Muscle layer of colon (tissue), 2 donors: ENCODE measurements around the gene HOMER2.

ENCODE experiments used
- H3K27ac ChIP-seq: one replicate; pipeline ENCODE4 v1.7.0; 2013; ENCODE audit warnings: low read depth, mild to moderate bottlenecking, low read length, moderate library complexity
- H3K27me3 ChIP-seq, 2 donors: one replicate each; pipeline ENCODE4 v1.7.0; 2013; ENCODE audit warnings: low read length in 2 of 2, mild to moderate bottlenecking in 2 of 2; ENCODE audit not compliant: insufficient read depth in 2 of 2, control insufficient read depth in 1 of 2
- H3K36me3 ChIP-seq: one replicate; pipeline ENCODE4 v1.7.0; 2013; ENCODE audit warnings: mild to moderate bottlenecking, low read length; ENCODE audit not compliant: insufficient read depth
- H3K4me1 ChIP-seq: one replicate; pipeline ENCODE4 v1.7.0; 2013; ENCODE audit warnings: mild to moderate bottlenecking, low read length; ENCODE audit not compliant: insufficient read depth
- H3K4me3 ChIP-seq, 2 donors: one replicate each; pipeline ENCODE4 v1.7.0; 2013; ENCODE audit warnings: low read length in 2 of 2, low read depth in 1 of 2, mild to moderate bottlenecking in 1 of 2, moderate library complexity in 1 of 2
- H3K9ac ChIP-seq: one replicate; pipeline ENCODE4 v1.7.0; 2013; ENCODE audit warnings: low read length
- H3K9me3 ChIP-seq: one replicate; pipeline ENCODE4 v1.7.0; 2013; ENCODE audit warnings: mild to moderate bottlenecking, low read length
- donor health status: abdominal sarcoma.
- donor health status: Adenocarcinoma of cecum.

HOMER2 gene

DNA sequence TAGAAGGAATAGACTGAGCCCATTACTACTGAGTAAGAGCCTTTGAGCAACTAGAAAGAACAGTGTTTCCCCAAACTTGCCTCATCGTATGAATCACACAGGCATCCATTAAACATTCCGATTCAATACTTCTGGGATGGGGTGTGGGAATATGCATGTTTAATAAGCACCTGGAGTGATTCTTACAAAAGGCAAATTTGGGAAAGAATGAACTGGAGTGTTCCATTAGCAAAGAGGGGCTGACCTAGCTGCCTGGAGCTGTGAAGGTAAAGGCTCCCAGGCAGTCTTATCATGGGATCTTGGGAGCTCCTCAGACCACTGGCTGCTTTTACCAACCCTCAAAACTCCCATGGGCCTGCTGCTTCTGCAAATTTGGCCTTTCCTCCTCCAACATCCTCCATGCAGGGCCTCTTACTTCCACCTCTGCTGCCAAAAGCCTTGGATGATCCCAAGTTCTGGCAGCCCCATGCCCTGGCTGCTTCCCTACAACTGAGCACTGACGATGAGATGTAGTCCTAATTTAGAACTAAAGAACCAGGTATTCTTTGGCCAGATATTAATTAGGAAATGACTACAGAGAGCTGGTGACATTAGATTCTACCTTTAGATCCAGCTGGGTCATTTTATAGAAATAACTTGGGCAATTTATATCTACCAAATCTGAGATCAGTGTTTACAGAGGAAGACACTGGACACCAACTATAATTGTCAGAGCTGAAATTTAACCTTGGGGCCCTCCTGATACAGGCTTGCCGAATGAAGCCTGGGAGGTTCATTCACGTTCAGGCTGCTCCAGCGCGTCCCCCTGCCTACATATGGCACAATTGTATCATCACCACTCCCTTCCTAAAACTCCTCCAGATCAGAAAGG lies 11.2 kb upstream of the HOMER2 start:
- no peak overlapping the region for H3K9ac ChIP-seq
- no peak overlapping the region for H3K27ac ChIP-seq
- H3K9me3 ChIP-seq: no peaks in the 10 kb centered on the region
- no peaks in the 10 kb centered on the region for H3K36me3 ChIP-seq
- no peak overlapping the region for H3K4me3 ChIP-seq
- H3K27me3 ChIP-seq: no peaks in the 10 kb centered on the region
- no peaks in the 10 kb centered on the region for H3K4me1 ChIP-seq

DNA sequence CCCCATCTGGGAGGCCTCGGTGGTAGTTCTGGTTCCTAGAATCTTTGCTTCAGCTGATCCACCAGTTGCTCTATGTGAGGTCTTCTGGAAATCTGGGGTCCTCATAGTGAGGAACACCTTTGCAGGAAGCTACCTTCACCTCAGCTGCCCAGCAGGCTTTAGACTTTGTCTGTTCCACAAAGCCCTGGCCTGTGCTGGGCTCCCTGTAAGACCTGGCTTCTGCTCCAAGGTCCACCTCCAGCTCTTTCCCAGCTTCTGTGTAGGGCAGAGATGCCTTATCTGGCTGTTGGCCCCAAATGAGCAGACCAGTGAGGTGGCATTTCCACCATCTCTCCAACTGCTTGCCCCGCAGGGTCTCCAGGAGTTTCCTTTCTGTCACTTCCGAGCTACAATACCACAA lies 8.2 kb upstream of the HOMER2 start:
- Histone ChIP-seq H3K36me3 (no peaks in the 10 kb centered on the region), H3K4me1 (no peaks in the 10 kb centered on the region), H3K27ac (no peak overlapping the region), H3K9me3 (no peaks in the 10 kb centered on the region), H3K27me3 (no peaks in the 10 kb centered on the region), H3K4me3 (no peak overlapping the region), H3K9ac (no peak overlapping the region)

DNA sequence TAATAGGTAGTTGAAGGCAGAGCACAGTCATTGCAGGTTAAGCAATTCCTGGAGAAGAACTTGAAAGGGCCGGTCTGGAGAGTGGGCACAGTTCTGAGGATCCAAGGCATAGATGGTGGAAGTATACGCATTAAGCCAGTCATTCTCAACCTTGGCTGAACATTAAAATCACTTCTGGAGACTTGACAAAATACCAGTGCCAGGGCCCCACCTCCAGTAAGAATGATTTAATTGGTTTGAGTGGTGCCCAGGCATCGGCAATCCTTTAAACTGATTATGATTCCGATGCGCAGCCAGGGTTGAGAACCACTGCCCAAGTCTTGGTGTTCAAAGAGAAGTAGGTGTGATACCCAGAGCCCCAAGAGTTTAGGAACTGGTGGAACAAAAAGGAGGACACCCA lies 6.9 kb upstream of the HOMER2 start:
- Histone ChIP-seq H3K9ac (no peak overlapping the region), H3K9me3 (no peaks in the 10 kb centered on the region), H3K27ac (no peak overlapping the region), H3K27me3 (no peaks in the 10 kb centered on the region), H3K4me3 (no peak overlapping the region), H3K36me3 (no peaks in the 10 kb centered on the region), H3K4me1 (no peaks in the 10 kb centered on the region)

DNA sequence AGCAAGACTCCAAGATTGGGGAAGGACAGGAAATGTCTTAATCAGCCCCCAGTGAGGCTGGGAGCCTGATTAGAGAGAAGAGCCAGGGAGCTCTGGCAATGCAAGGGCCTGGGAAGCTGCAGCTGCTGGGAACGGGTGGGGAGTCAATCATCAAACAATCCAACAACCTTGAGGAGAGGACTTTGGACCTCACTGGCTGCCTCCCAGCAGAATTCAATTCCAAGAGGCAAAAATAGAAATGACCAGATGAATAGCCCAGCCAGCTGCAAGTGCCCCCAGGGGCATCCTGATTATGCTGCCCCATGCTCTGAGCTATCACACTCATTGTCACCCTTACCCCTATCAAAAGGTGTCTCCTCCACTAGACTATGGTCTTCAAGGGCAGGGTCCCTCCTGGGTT lies 6.1 kb upstream of the HOMER2 start:
- Histone ChIP-seq H3K36me3 (no peaks in the 10 kb centered on the region), H3K27ac (no peak overlapping the region), H3K9ac (no peak overlapping the region), H3K4me3 (no peak overlapping the region), H3K4me1 (no peaks in the 10 kb centered on the region), H3K9me3 (no peaks in the 10 kb centered on the region), H3K27me3 (no peaks in the 10 kb centered on the region)

DNA sequence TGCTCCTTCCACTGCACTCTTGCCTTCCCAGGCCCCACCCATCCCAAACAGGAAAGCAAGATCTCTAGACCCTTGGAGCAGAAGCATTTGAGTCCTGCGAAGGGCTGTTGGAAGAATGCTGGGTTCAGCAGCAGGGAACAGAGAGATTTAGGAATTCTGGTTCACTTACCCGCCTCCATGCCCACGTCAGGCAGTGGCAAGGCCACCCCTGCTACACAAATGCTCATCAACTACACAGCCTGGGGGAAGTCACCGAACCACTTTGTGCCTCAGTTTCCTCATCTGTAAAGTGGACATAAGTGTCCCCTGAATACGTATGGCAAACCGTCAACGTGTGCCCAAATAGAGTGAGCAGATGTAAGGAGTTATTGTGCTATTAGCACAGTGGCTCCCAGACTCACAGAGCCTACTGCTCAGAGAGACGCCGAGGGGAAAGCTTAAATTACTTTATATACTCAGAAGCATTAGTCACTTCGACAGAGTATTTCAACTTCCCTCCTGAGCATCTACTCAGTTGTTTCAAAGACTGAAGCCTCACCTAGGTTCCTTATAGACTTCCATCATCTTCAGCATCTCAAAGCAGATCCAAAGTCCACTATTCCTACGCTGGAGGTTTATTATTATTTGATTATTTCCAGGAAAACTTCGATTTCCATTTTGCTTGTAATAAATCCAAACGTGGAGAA lies 905 bp downstream of the HOMER2 start:
- Histone ChIP-seq H3K4me3 (peak overlapping the region; percentile 53 to 64), H3K27me3 (no peaks in the 10 kb centered on the region), H3K36me3 (no peaks in the 10 kb centered on the region), H3K9me3 (no peaks in the 10 kb centered on the region), H3K27ac (peak overlapping the region; percentile 14), H3K4me1 (peaks cover 8% of the 10 kb centered on the region), H3K9ac (no peak overlapping the region)

DNA sequence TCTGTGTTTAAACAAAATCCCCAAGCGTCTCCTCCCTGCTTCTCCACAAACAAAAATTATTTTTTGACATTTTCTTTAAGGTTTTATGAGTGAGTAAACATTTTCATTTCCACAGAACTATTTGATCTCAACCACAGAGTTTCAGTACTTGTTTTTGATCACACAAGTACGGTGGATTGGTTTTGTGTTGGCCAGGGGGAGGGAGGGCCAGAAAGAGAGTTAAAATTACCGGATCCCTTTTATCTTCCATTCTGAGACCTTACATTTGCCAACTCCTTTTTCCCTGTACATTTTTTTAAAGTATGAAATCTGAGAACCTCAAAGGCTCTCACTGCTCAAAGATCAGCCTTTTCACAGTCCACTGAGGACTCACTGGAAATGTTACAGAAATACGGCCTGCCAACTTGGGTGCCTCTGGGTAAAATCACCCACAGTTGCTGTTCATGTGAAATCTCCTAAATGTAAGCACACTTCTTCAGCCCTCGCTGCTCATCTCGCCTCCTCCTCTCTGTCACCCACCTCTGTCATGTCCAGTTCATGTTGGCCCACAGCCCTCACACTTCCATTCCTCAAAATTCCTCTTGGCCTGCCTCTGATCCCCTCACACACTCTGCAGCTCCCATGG lies 1.7 kb downstream of the HOMER2 start:
- H3K4me3 ChIP-seq: peak overlapping the region in 1 of 2 donors; percentile 64
- no peak overlapping the region for H3K9ac ChIP-seq
- no peak overlapping the region for H3K27ac ChIP-seq

DNA sequence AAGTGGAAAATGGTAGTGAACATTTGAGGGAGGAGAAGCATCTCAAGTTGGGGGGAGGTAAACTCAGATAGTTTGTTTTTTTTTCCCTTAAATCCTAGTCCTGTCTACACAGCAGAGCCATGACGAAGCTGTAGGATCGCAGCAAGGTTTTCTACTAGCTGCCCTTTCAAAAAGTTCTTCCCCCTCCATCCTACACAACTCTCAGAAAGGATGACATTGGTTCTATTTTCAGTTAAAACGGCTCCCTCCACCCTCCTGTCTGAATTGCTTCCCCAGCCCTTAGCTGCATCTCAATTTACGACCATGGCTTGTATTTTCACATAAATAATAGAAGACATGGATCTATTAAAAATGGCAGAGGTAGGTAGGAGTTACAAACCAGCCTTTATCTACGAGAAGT lies 2.2 kb downstream of the HOMER2 start:
- no peaks in the 10 kb centered on the region for H3K36me3 ChIP-seq
- no peak overlapping the region for H3K4me3 ChIP-seq
- no peaks in the 10 kb centered on the region for H3K9me3 ChIP-seq
- no peak overlapping the region for H3K27ac ChIP-seq
- H3K9ac ChIP-seq: no peak overlapping the region
- no peaks in the 10 kb centered on the region for H3K27me3 ChIP-seq
- peaks cover 8% of the 10 kb centered on the region for H3K4me1 ChIP-seq

More for the DNA sequence above, 1.7 kb downstream of the HOMER2 start:
- no peaks in the 10 kb centered on the region for H3K9me3 ChIP-seq
- H3K4me1 ChIP-seq: peaks cover 8% of the 10 kb centered on the region
- H3K27me3 ChIP-seq: no peaks in the 10 kb centered on the region
- H3K36me3 ChIP-seq: no peaks in the 10 kb centered on the region

DNA sequence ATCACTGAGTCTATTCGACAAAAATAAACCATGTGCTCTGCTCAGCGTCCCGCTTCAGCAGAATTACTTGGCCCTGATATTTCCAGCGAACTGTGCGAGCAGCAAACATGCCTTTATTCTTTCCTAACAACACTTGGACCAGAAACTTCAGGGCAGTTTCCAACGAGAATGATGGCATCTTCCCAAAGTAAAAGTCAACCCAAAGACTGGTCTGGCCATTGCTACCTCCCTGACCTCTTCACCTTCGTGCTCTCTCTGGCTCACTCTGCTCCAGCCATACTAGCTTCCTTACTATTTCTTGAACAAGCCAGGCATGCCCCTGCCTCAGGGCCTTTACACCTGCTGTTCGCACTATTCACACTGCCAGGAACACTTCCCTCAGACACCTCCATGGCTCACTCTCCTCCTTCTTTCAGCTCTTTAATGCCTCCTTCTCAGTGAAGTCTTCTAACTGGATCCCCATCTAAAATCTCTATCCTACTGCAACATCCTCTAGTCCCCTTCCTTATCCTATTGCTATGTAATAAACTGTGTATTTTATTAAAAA lies 6.3 kb downstream of the HOMER2 start:
- no peaks in the 10 kb centered on the region for H3K27me3 ChIP-seq

DNA sequence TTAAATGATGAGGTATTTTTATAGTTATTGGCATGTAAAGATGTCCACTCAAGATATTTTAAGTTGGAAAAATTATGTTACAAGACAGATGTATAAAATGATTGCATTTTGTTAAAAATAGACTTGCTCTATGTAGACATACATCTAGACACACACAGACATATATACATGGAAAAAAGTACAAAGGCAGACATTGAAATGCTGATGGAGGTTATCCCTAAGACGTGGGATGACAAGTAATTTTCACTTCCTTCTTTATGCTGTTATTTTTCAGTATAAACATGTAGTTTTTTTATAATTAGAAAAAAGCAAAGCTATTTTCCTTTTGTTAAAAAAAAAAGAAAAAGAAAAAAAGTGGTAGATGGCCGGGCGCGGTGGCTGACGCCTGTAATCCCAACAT lies 7.2 kb downstream of the HOMER2 start:
- no peaks in the 10 kb centered on the region for H3K4me1 ChIP-seq
- H3K4me3 ChIP-seq: no peak overlapping the region
- H3K9ac ChIP-seq: no peak overlapping the region
- H3K27ac ChIP-seq: no peak overlapping the region
- H3K27me3 ChIP-seq: no peaks in the 10 kb centered on the region
- no peaks in the 10 kb centered on the region for H3K9me3 ChIP-seq
- no peaks in the 10 kb centered on the region for H3K36me3 ChIP-seq

More for the DNA sequence above, 6.3 kb downstream of the HOMER2 start:
- H3K27ac ChIP-seq: no peak overlapping the region
- H3K4me1 ChIP-seq: peaks cover 4% of the 10 kb centered on the region
- H3K36me3 ChIP-seq: no peaks in the 10 kb centered on the region
- H3K4me3 ChIP-seq: no peak overlapping the region
- no peaks in the 10 kb centered on the region for H3K9me3 ChIP-seq
- no peak overlapping the region for H3K9ac ChIP-seq

DNA sequence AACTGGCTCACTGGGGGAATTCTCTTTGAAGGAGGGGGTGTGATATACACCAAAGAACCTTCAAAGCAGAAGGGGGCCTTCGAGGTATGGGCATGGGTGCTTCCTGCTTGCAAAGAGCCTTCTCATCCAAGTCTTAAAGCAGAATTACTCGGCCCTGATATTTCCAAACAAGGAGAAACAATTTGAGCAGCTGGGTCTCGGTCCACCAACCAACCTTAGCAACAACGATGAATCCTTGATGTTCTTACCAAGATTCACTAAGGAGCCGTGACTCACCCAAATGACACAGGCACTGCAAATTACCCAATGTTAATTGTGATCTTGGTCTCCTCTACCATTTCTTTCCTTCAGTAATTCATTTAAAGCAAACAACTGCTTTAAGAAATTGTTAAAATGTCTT lies 7.7 kb downstream of the HOMER2 start:
- no peaks in the 10 kb centered on the region for H3K4me1 ChIP-seq
- H3K9ac ChIP-seq: no peak overlapping the region
- no peaks in the 10 kb centered on the region for H3K9me3 ChIP-seq
- H3K4me3 ChIP-seq: no peak overlapping the region
- no peak overlapping the region for H3K27ac ChIP-seq
- H3K27me3 ChIP-seq: no peaks in the 10 kb centered on the region
- H3K36me3 ChIP-seq: no peaks in the 10 kb centered on the region

DNA sequence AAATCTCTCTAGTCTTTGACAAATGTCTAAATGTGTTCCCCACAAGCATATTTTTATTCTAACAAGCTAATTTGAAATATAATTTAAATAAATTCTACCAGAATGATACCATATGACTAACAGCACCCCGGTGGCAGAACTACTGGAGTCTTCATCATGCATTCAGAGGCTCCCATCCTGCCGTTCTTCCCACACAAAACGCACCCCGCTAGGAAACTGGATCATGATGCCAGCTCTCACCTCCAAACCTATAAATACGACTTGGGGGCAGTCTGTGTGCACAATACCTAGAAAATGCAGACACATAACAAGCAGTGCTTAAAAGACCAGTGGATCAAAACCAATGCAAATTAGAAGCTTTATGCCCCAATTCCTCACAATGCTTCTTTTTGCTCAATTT lies 8.5 kb downstream of the HOMER2 start:
- H3K4me3 ChIP-seq: no peak overlapping the region
- no peak overlapping the region for H3K9ac ChIP-seq
- no peaks in the 10 kb centered on the region for H3K36me3 ChIP-seq
- no peaks in the 10 kb centered on the region for H3K27me3 ChIP-seq
- H3K27ac ChIP-seq: no peak overlapping the region
- no peaks in the 10 kb centered on the region for H3K4me1 ChIP-seq
- H3K9me3 ChIP-seq: no peaks in the 10 kb centered on the region
